ENCODE measurements around the gene IVL.

The IVL gene

GRCh38 chr1:152951711-152952110 is 43.4 kb downstream of the IVL start:
- DNase-seq (ENCODE audit: low read depth in 2 of 3, low spot score in 1 of 3): no peak

GRCh38 chr1:152953761-152954160 is 45.4 kb downstream of the IVL start:
- DNase-seq (ENCODE audit: low read depth in 2 of 3, low spot score in 1 of 3): no peak

GRCh38 chr1:152954436-152954835 is 46.1 kb downstream of the IVL start:
- no peak for DNase-seq (ENCODE audit: low read depth in 2 of 3, low spot score in 1 of 3)

GRCh38 chr1:152957561-152957960 is 49.2 kb downstream of the IVL start:
- DNase-seq (ENCODE audit: low read depth in 2 of 3, low spot score in 1 of 3): no peak

GRCh38 chr1:152959273-152959672 is 50.9 kb downstream of the IVL start:
- no peak for DNase-seq (ENCODE audit: low read depth in 2 of 3, low spot score in 1 of 3)

GRCh38 chr1:152959801-152960451 is 51.6 kb downstream of the IVL start:
- DNase-seq (ENCODE audit: low read depth in 2 of 3, low spot score in 1 of 3): no peak

- DNase-seq (ENCODE audit: low read depth in 2 of 3, low spot score in 1 of 3): no peak
Measured at GRCh38 chr1:152960452-152961044, 52.2 kb downstream of the IVL start.
